Measurements from ENCODE around the gene SHISA5. TPM values are rescaled to one million over a fixed set of nuclear protein-coding genes. Genes with fewer than 3 reads are reported as not detected.

The SHISA5 gene
- polyA plus RNA-seq, 2 of the 4 experiments (the other 2 are of a cell fraction) = 87.5 to 94.3 TPM

GRCh38 chr3:48473617-48473952 lies 30.4 kb downstream of the SHISA5 start:
- ChIA-PET POLR2A (interaction anchor here (0.7 to 1.2 kb wide), 4 partner anchors 8 to 161 kb away, joined by 3 to 8 read pairs (median 4); partner anchors contain the start of genes ATRIP, CCDC51, SLC26A6 and TMA7), CTCF (interaction anchor here (0.7 to 2.8 kb wide), 16 partner anchors 12 to 200 kb away, joined by 3 to 14 read pairs (median 4); partner anchors contain the start of gene ATRIP)
- H3K4me3 ChIP-seq = peak overlapping the region; percentile 76; the same call in 1 of the 3 replicates
- TF ChIP-seq JUN (IDR thresholded peaks at IDR 0.05) (no peak), HOXA7 (CRISPR knock-in tag; IDR thresholded peaks at IDR 0.05) (no peak), JUNB (IDR thresholded peaks at IDR 0.05) (no peak), POLR2A (IDR thresholded peaks at IDR 0.05; ENCODE audit: low read length) (no peak)
- H3K9me3 ChIP-seq = no peaks in the 10 kb centered on the region
- peaks cover 24% of the 10 kb centered on the region for H3K4me1 ChIP-seq
- DNase-seq (ENCODE audit: low read depth in 1 of 2, low spot score in 1 of 2) (no peak), FAIRE-seq (no peak), ATAC-seq (no peak)
- peak overlapping the region; percentile 87 for H3K4me2 ChIP-seq
- H3K27ac ChIP-seq = peak overlapping the region; percentile 96 to 97
- 62% methylated on average over 5 of the region's 5 CpGs for WGBS (ENCODE audit: missing lambda C conversion rate)

DNA sequence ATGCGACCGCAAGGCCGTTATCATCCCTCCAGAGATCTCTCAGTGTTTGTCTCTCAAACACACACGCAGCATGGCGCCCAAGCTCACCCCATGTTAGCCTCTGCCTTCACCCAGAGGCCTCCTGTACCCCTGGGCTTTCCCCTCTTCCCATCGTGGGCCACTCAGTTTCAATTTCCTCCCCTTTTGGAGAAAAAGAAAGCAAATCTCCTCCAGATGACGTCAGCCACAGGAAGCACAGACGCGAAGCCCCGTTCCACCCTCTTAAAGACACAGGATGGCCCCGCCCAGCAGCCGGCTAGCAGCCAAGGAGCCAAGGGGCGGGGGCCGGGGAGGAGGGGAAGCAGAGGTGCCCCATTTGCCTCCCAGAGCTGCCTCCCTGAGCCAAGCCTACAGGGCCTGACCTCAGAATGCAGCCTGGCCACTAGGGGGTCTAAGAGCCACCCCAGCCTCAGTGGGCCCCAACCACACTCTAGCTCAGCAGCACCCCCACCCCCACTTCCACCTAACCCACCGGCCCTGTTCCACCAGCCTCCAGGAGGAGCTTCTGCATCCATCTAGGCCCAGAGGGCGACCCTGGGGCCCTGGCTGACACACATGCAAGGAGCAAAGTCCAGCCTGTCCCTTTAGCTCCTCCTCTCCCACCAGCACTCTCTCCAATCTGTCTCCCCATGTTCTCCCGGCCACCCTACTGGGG lies 30.9 kb downstream of the SHISA5 start:
- no peak for TF ChIP-seq ZFP36 (IDR thresholded peaks at IDR 0.05; ENCODE audit: borderline replicate concordance, partially characterized antibody)
- TF ChIP-seq, protein P1, sequence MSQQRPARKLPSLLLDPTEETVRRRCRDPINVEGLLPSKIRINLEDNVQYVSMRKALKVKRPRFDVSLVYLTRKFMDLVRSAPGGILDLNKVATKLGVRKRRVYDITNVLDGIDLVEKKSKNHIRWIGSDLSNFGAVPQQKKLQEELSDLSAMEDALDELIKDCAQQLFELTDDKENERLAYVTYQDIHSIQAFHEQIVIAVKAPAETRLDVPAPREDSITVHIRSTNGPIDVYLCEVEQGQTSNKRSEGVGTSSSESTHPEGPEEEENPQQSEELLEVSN (IDR thresholded peaks at IDR 0.05; ENCODE audit: borderline replicate concordance, low read depth) = no peak
- no peak for TF ChIP-seq HES2 (IDR thresholded peaks at IDR 0.05)
- peak; percentile 47; the same call in 1 of the 2 replicates for TF ChIP-seq PHF8 (IDR thresholded peaks at IDR 0.05; ENCODE audit: borderline replicate concordance, low read depth)
- TF ChIP-seq JUNB (IDR thresholded peaks at IDR 0.05) = no peak
- no peak for TF ChIP-seq CBX2 (IDR thresholded peaks at IDR 0.05; ENCODE audit: borderline replicate concordance, low read depth)
- peak; percentile 33 to 35; a peak in 3 of 5 replicates for TF ChIP-seq RAD21 (conservative IDR thresholded peaks at IDR 0.05 in 1 of 2, IDR thresholded peaks at IDR 0.05 in 1 of 2)
- TF ChIP-seq, protein P2, sequence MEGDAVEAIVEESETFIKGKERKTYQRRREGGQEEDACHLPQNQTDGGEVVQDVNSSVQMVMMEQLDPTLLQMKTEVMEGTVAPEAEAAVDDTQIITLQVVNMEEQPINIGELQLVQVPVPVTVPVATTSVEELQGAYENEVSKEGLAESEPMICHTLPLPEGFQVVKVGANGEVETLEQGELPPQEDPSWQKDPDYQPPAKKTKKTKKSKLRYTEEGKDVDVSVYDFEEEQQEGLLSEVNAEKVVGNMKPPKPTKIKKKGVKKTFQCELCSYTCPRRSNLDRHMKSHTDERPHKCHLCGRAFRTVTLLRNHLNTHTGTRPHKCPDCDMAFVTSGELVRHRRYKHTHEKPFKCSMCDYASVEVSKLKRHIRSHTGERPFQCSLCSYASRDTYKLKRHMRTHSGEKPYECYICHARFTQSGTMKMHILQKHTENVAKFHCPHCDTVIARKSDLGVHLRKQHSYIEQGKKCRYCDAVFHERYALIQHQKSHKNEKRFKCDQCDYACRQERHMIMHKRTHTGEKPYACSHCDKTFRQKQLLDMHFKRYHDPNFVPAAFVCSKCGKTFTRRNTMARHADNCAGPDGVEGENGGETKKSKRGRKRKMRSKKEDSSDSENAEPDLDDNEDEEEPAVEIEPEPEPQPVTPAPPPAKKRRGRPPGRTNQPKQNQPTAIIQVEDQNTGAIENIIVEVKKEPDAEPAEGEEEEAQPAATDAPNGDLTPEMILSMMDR (IDR thresholded peaks at IDR 0.05) = peak; percentile 31; the same call in 1 of the 3 replicates
- peak; percentile 63; the same call in 1 of the 2 replicates for TF ChIP-seq MAZ (IDR thresholded peaks at IDR 0.05; ENCODE audit: borderline replicate concordance, low read depth, low read length)
- TF ChIP-seq POLR2A (IDR thresholded peaks at IDR 0.05; ENCODE audit: low read length) = peak; percentile 36
- 0 out of 2 replicates have a peak, but pooled peaks have one; percentile 29 for TF ChIP-seq FOSB (CRISPR knock-in tag; IDR thresholded peaks at IDR 0.05)
- TF ChIP-seq PBX3 (IDR thresholded peaks at IDR 0.05) = no peak
- peak; percentile 29 for TF ChIP-seq SMC3 (IDR thresholded peaks at IDR 0.05)
- TF ChIP-seq JUN (IDR thresholded peaks at IDR 0.05) = peak in 1 of 2 experiments; percentile 61; a peak in 3 of 5 replicates
- 0 out of 2 replicates have a peak, but pooled peaks have one; percentile 39 for TF ChIP-seq EHF (CRISPR knock-in tag; IDR thresholded peaks at IDR 0.05)
- TF ChIP-seq RCOR1 (IDR thresholded peaks at IDR 0.05; ENCODE audit: low read depth, low read length) = no peak
- TF ChIP-seq HOXB13 (CRISPR knock-in tag; IDR thresholded peaks at IDR 0.05; ENCODE audit: low read depth) = no peak
- TF ChIP-seq RNF2 (IDR thresholded peaks at IDR 0.05; ENCODE audit: borderline replicate concordance, low read depth) = no peak
- TF ChIP-seq MYC (IDR thresholded peaks at IDR 0.05; ENCODE audit: borderline replicate concordance, low read length) = peak; percentile 33; the same call in 1 of the 2 replicates
- no peak for TF ChIP-seq POLR2AphosphoS2 (conservative IDR thresholded peaks at IDR 0.05; ENCODE audit: low read length)
- POLR2A ChIA-PET = interaction anchor here (0.7 to 1.2 kb wide), 6 partner anchors 9 to 162 kb away, joined by 3 to 8 read pairs (median 3); partner anchors contain the start of genes ATRIP, CCDC51, SLC26A6 and TMA7
- peak; percentile 89 to 92 for DNase-seq (ENCODE audit: low read depth in 1 of 2, low spot score in 1 of 2)

More for the DNA sequence above, 30.9 kb downstream of the SHISA5 start:
- WGBS (ENCODE audit: missing lambda C conversion rate) = under 1% methylated on average over 12 of the region's 17 CpGs
- H3K27ac ChIP-seq = peak overlapping the region; percentile 96 to 97
- FAIRE-seq = no peak
- H3K4me2 ChIP-seq = peak overlapping the region; percentile 87
- ATAC-seq = peak; percentile 89 to 91
- H3K4me1 ChIP-seq = peaks cover 29% of the 10 kb centered on the region
- peak overlapping the region; percentile 76 for H3K4me3 ChIP-seq
- CTCF ChIA-PET = interaction anchor here (0.7 to 2.8 kb wide), 20 partner anchors 13 to 199 kb away, joined by 3 to 14 read pairs (median 4); partner anchors contain the start of gene ATRIP
- H3K9me3 ChIP-seq = no peaks in the 10 kb centered on the region

Data from A549 (cell line).